Tibial artery (tissue), 4 donors: ENCODE data around the gene PCSK9.

Experiments used
- DNase-seq, 2 donors: peaks; one replicate each; pipeline ENCODE4 v3.0.0-alpha.2; 2019
- H3K27ac ChIP-seq, 2 donors: fragments of 200-600 bp; sonication (generic) in 1 of 2; 1 replicate in 1 of 2; 2 replicates in 1 of 2; pipeline ENCODE4 v1.5.1; 2018 to 2019; ENCODE audit warnings: mild to moderate bottlenecking in 1 of 2
- H3K27me3 ChIP-seq, 2 donors: fragments of 200-600 bp; sonication (generic) in 1 of 2; one replicate each; pipeline versions ENCODE4 v1.5.1 to v1.6.0; 2016 to 2019
- H3K36me3 ChIP-seq, 3 donors: fragments of 200-600 bp; sonication (generic) in 2 of 3; one replicate each; pipeline ENCODE4 v1.5.1; 2016 to 2019; ENCODE audit warnings: mild to moderate bottlenecking in 2 of 3
- H3K4me1 ChIP-seq, 4 donors: fragments of 200-600 bp; sonication (generic) in 2 of 4; 1 replicate in 3 of 4; 2 replicates in 1 of 4; pipeline ENCODE4 v1.5.1; 2016 to 2019
- H3K4me3 ChIP-seq, 2 donors: fragments of 200-600 bp; sonication (generic) in 1 of 2; 1 replicate in 1 of 2; 2 replicates in 1 of 2; pipeline ENCODE4 v1.5.1; 2018 to 2019; ENCODE audit warnings: mild to moderate bottlenecking in 2 of 2
- H3K9me3 ChIP-seq, 3 donors: fragments of 200-600 bp; sonication (generic) in 1 of 3; one replicate each; pipeline ENCODE4 v1.5.1; 2016 to 2019
- CTCF ChIP-seq, 2 experiments: fragments of 200-600 bp in 1 of 2; fragments of 450-650 bp in 1 of 2; IDR thresholded peaks; one replicate each; pipeline ENCODE4 v1.5.1; 2017 to 2019; ENCODE audit warnings: antibody characterized with exemption in 2 of 2, mild to moderate bottlenecking in 1 of 2, moderate library complexity in 1 of 2
- intact Hi-C: fragments of 100-400 bp; cut with DNase I; formaldehyde crosslinking; loops from one replicate; pipeline ENCODE4 v1.15.0; 2023; ENCODE audit warnings: low total_unique reads

Gene PCSK9

GRCh38 chr1:55039342-55040082 lies at the start of gene PCSK9:
TSS of gene PCSK9 (plus strand) at chr1:55039548. CDS start at chr1:55039838, 290 bp downstream.
- no peak within 1 kb of the TSS for H3K27ac ChIP-seq
- H3K9me3 ChIP-seq: no peaks in the 10 kb centered on the region
- H3K36me3 ChIP-seq: no peaks in the 10 kb centered on the region
- intact Hi-C loops: no loop called here
- H3K27me3 ChIP-seq: peaks cover 0 to 68% of the 10 kb centered on the region in 2 donors
- peak within 1 kb of the TSS in 1 of 2 donors; percentile 27 for H3K4me3 ChIP-seq
- peak in 1 of 2 donors; percentile 58 for DNase-seq
- no peak for TF ChIP-seq CTCF (IDR thresholded peaks at IDR 0.05)
- H3K4me1 ChIP-seq: peaks cover 0 to 23% (median 11%) of the 10 kb centered on the region in 4 donors

DNA sequence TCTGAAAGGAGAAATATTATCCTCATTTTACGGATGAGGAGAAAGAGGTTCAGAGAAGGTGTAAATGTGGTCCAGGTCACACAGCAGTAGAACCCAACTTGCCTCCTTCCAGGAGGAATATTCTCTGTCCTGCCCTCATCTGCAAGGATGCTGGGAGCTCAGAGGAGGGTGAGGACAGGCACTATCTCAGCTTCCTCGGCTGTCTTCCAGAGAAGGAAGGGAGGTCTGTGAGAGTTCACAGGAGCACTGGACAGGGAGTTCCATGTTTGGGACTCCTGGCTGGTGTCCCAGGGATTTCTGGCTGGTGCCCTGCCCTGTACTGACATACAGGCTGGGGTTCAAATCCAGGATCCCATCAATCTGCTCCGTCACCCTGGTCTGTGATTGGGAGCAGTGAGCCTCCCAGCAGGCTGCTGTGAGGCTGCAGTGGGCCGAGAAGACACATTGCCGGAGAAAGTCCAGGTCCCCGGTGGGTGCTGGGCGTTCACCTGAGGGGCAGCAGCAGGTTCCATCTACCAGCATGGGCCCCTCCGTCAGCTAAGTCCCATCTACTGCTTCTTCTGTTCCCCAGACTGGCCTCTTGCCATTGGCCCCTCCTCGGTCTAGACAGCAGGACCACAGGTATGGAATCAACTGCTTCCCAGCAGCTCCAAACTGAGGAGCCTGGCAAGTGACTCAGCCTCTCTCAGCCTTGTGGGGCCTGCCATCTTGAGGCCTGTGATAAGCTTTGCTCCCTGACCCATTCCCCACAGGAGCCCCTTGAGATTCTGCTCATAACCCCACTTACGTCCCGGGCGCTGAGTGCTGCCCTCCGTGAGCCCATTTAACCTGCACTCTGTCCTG lies 49.2 kb upstream of the PCSK9 start:
- TF ChIP-seq CTCF (IDR thresholded peaks at IDR 0.05): no peak
- H3K27ac ChIP-seq: peak overlapping the region in 1 of 2 donors; percentile 33
- DNase-seq: no peak
- peaks cover 0 to 20% (median 8%) of the 10 kb centered on the region in 4 donors for H3K4me1 ChIP-seq
- H3K36me3 ChIP-seq: peaks cover 0 to 7% (median 0%) of the 10 kb centered on the region in 3 donors
- H3K27me3 ChIP-seq: no peaks in the 10 kb centered on the region
- no peaks in the 10 kb centered on the region for H3K9me3 ChIP-seq
- intact Hi-C loops: no loop called here
- no peak overlapping the region for H3K4me3 ChIP-seq

DNA sequence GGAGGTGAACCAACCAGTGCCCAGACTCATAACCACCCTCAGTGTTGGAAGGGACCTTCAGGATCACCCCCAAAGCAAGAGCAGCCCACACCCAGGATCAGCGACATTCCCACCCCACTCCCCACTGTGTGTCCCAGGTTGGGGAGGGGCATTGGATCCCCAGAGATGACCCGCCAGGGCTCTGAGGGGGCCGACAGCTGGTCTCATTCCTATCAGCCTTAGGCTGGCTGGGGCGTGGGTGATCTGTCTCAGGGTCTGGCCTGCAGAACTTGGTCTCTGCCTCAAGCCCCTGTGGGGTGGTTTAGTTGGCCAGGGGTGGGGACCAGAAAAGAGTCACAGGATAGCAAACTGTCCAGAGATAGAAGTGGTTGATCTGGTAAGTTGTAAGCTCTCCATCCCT lies 48.4 kb upstream of the PCSK9 start:
- TF ChIP-seq CTCF (IDR thresholded peaks at IDR 0.05): no peak
- Histone ChIP-seq H3K4me3 (no peak overlapping the region), H3K4me1 (peaks cover 0 to 20% (median 8%) of the 10 kb centered on the region in 4 donors), H3K27me3 (peaks cover 0 to 5% of the 10 kb centered on the region in 2 donors), H3K36me3 (peaks cover 0 to 7% (median 0%) of the 10 kb centered on the region in 3 donors), H3K27ac (no peak overlapping the region), H3K9me3 (no peaks in the 10 kb centered on the region)
- DNase-seq: no peak
- intact Hi-C loops: no loop called here

DNA sequence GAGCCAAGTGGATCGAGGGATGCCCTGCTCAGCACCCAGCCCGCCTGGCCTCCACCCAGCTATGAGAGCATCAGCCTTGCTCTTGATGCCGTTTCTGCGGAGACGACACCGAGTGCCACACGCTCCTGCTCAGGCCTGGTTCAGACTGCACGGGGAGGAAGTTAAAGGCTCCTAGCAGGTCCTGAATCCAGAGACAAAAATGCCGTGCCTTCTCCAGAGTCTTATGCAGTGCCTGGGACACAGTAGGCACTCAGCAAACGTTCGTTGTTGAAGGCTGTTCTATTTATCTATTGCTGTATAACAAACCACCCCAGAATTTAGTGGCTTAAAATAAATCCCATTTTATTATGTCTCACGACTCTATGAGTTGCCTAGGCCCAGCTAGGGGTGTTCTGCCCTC lies 47.4 kb upstream of the PCSK9 start:
- Histone ChIP-seq H3K4me1 (peaks cover 0 to 29% (median 14%) of the 10 kb centered on the region in 4 donors), H3K27ac (no peak overlapping the region), H3K27me3 (peaks cover 0 to 14% of the 10 kb centered on the region in 2 donors), H3K9me3 (no peaks in the 10 kb centered on the region), H3K4me3 (no peak overlapping the region), H3K36me3 (peaks cover 0 to 7% (median 0%) of the 10 kb centered on the region in 3 donors)
- intact Hi-C loops: no loop called here
- DNase-seq: no peak
- TF ChIP-seq CTCF (IDR thresholded peaks at IDR 0.05): no peak

DNA sequence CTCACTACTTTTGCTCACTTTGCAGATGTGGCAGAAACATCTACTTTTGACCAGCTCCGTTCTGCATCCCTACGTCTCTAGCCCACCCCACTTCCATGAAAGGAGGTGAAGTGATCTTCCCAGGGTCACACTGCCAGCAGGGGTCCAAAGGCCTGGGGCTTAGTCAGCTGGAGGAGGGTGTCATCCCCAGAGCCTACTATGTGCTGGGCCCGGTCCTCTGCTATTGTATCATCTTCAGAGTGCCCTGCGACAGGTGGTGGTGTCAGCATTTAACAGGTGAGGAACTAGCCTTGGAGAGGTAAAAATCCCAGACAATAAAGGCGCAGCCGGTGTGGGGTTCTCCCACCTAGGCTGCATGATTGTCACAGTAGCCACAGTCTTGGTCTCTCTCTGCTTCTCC lies 46.2 kb upstream of the PCSK9 start:
- no peak for TF ChIP-seq CTCF (IDR thresholded peaks at IDR 0.05)
- Histone ChIP-seq H3K27me3 (peaks cover 0 to 26% of the 10 kb centered on the region in 2 donors), H3K4me3 (no peak overlapping the region), H3K9me3 (no peaks in the 10 kb centered on the region), H3K36me3 (peaks cover 0 to 7% (median 0%) of the 10 kb centered on the region in 3 donors), H3K4me1 (peaks cover 0 to 27% (median 16%) of the 10 kb centered on the region in 4 donors), H3K27ac (no peak overlapping the region)
- intact Hi-C loops: no loop called here
- no peak for DNase-seq
